Tibial nerve (tissue), 4 donors: ENCODE results near the gene RIMS1.

Experiments used
- EP300 ChIP-seq, 2 donors: sonication (generic); formaldehyde crosslinking; IDR thresholded peaks; one replicate each; pipeline ENCODE4 v1.6.1; 2017; ENCODE audit warnings: antibody characterized with exemption in 2 of 2, mild to moderate bottlenecking in 1 of 2
- POLR2A ChIP-seq, 2 donors: fragments of 450-650 bp; IDR thresholded peaks; one replicate each; pipeline ENCODE4 v1.6.1; 2017; ENCODE audit warnings: antibody characterized with exemption in 2 of 2, mild to moderate bottlenecking in 2 of 2, moderate library complexity in 2 of 2
- TF ChIP-seq, protein P1 (sequence below), 5 experiments: fragments of 200-600 bp in 3 of 5; fragments of 450-650 bp in 2 of 5; sonication (generic) in 3 of 5; IDR thresholded peaks; one replicate each; pipeline ENCODE4 v1.5.1; 2016 to 2019; ENCODE audit warnings: antibody characterized with exemption in 5 of 5, mild to moderate bottlenecking in 3 of 5, moderate library complexity in 2 of 5

DNA sequence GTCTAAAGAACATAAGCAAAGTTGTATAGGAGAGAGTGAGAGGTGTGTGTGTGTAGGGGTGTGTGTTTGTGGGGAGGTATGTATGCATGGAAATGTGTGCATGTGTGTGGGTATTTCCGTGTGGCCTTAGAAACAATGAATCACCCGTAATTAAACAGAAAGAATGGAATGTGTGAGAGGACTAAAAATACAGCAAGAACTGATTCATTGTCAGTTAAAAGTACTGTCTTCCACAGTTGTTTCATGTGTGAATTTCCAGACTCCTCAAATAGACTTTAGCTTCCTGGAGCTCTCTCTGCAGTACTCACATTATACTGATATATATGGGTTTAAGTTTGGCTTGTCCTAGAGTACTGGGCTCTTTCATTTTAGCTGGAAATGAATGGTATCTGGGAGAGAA, 145.7 kb downstream of the RIMS1 start:
- TF ChIP-seq, protein P1, sequence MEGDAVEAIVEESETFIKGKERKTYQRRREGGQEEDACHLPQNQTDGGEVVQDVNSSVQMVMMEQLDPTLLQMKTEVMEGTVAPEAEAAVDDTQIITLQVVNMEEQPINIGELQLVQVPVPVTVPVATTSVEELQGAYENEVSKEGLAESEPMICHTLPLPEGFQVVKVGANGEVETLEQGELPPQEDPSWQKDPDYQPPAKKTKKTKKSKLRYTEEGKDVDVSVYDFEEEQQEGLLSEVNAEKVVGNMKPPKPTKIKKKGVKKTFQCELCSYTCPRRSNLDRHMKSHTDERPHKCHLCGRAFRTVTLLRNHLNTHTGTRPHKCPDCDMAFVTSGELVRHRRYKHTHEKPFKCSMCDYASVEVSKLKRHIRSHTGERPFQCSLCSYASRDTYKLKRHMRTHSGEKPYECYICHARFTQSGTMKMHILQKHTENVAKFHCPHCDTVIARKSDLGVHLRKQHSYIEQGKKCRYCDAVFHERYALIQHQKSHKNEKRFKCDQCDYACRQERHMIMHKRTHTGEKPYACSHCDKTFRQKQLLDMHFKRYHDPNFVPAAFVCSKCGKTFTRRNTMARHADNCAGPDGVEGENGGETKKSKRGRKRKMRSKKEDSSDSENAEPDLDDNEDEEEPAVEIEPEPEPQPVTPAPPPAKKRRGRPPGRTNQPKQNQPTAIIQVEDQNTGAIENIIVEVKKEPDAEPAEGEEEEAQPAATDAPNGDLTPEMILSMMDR (IDR thresholded peaks at IDR 0.05): no peak
- TF ChIP-seq POLR2A (IDR thresholded peaks at IDR 0.05) (no peak), EP300 (IDR thresholded peaks at IDR 0.05) (no peak)
